GM12878 (cell line): ENCODE measurements around the gene FKBP4. TPM values are rescaled to one million over a fixed set of nuclear protein-coding genes. Genes with fewer than 3 reads are reported as not detected.

ENCODE experiments used
- ATAC-seq: fragments of 200-7000 bp; cut with Tn5 transposase; 3 replicates; pipeline ENCODE4 v1.9.1; 2020; ENCODE audit warnings: mild to moderate bottlenecking, moderate library complexity
- BruUV-seq: library from RNA; stranded (reverse); fragments of 400-500 nt; replicated peaks from 2 replicates; lab custom pipeline; 2021; lab: Mats Ljungman, UMichigan
- CTCF ChIA-PET: fragments of 300-600 bp; sonication (Branson Sonifier 250); formaldehyde crosslinking; extraction: SDS; loops from one replicate; lab custom pipeline; 2021; ENCODE audit warnings: inconsistent platforms; lab: Yijun Ruan, JAX
- POLR2A ChIA-PET: fragments of 350-600 bp; formaldehyde crosslinking; extraction: SDS; loops from one replicate; lab custom pipeline; 2021; ENCODE audit warnings: inconsistent platforms; lab: Charles Lee
- RAD21 ChIA-PET: fragments of 300-600 bp; sonication (Branson Sonifier 250); formaldehyde crosslinking; loops from one replicate; lab custom pipeline; 2023; ENCODE audit warnings: antibody characterized with exemption; ENCODE audit not compliant: unreplicated experiment; lab: Charles Lee
- SMC1A ChIA-PET: fragments of 300-600 bp; sonication (Branson Sonifier 250); formaldehyde crosslinking; loops from one replicate; lab custom pipeline; 2023; ENCODE audit not compliant: unreplicated experiment, uncharacterized antibody; lab: Charles Lee
- DNase-seq: peaks from one replicate; pipeline ENCODE4 v3.0.0-alpha.2; 2011; ENCODE audit warnings: low read depth, low spot score
- FAIRE-seq: peaks from 3 replicates; lab custom pipeline; 2011; peaks lifted over from hg19 to GRCh38; lab: Jason Lieb, UNC
- H2AFZ ChIP-seq: 2 replicates; pipeline ENCODE4 v1.6.0; 2011; ENCODE audit warnings: low read depth, low read length, control low read depth; ENCODE audit not compliant: control insufficient read depth
- H3K27ac ChIP-seq: 2 replicates; pipeline ENCODE4 v1.5.1; 2011; ENCODE audit warnings: control low read depth; ENCODE audit not compliant: control insufficient read depth, insufficient read depth
- H3K27me3 ChIP-seq, 2 experiments: replicated peaks in 1 of 2; 2 replicates each; pipeline versions ENCODE4 v1.6.0 to v1.6.1; 2011; ENCODE audit warnings: low read length in 1 of 2; ENCODE audit not compliant: control insufficient read depth in 2 of 2, insufficient read depth in 2 of 2
- H3K36me3 ChIP-seq, 2 experiments: 2 replicates each; pipeline ENCODE4 v1.5.1; 2011; ENCODE audit warnings: low read length in 1 of 2; ENCODE audit not compliant: control insufficient read depth in 2 of 2, insufficient read depth in 2 of 2
- H3K4me1 ChIP-seq: 2 replicates; pipeline ENCODE4 v1.6.1; 2011; ENCODE audit warnings: mild to moderate bottlenecking, low read length, moderate library complexity, mixed read lengths; ENCODE audit not compliant: control insufficient read depth, insufficient read depth
- H3K4me2 ChIP-seq: 2 replicates; pipeline ENCODE4 v1.6.0; 2011; ENCODE audit warnings: control low read depth; ENCODE audit not compliant: control insufficient read depth, insufficient read depth
- H3K4me3 ChIP-seq: fragments of 200-600 bp; sonication (generic); 2 replicates; pipeline ENCODE4 v1.5.1; 2016
- H3K79me2 ChIP-seq: 2 replicates; pipeline ENCODE4 v1.6.0; 2011; ENCODE audit warnings: low read length; ENCODE audit not compliant: control insufficient read depth, insufficient read depth
- H3K9ac ChIP-seq: 2 replicates; pipeline ENCODE4 v1.8.0; 2011; ENCODE audit warnings: low read length, control low read depth, mixed read lengths; ENCODE audit not compliant: control insufficient read depth, insufficient read depth
- H3K9me3 ChIP-seq: replicated peaks from 3 replicates; pipeline ENCODE4 v1.5.1; 2011; ENCODE audit warnings: mild to moderate bottlenecking, low read length; ENCODE audit not compliant: control insufficient read depth, insufficient read depth
- H4K20me1 ChIP-seq: 2 replicates; pipeline ENCODE4 v1.6.0; 2011; ENCODE audit not compliant: control insufficient read depth, insufficient read depth
- BMI1 ChIP-seq: fragments of 450-650 bp; IDR thresholded peaks from 2 replicates; pipeline ENCODE4 v1.6.1; 2016; ENCODE audit warnings: mild to moderate bottlenecking, moderate library complexity, borderline replicate concordance
- CEBPZ ChIP-seq: fragments of 150-350 bp; IDR thresholded peaks from 2 replicates; pipeline ENCODE4 v1.6.1; 2016; ENCODE audit warnings: low read depth, low read length
- CHD1 ChIP-seq: IDR thresholded peaks from 2 replicates; pipeline ENCODE4 v1.6.1; 2012; ENCODE audit warnings: low read depth, low read length, improper control_type of control experiment
- CREB1 ChIP-seq: IDR thresholded peaks from 2 replicates; pipeline ENCODE4 v1.6.1; 2012; ENCODE audit warnings: low read depth, mild to moderate bottlenecking, inconsistent platforms
- EP300 ChIP-seq, 2 experiments: fragments of 150-350 bp in 1 of 2; IDR thresholded peaks; 2 replicates each; pipeline ENCODE4 v1.6.1; 2011 to 2012; ENCODE audit warnings: low read depth in 2 of 2, low read length in 2 of 2, borderline replicate concordance in 1 of 2, improper control_type of control experiment in 1 of 2, inconsistent platforms in 1 of 2; ENCODE audit not compliant: control insufficient read depth in 1 of 2
- IRF4 ChIP-seq: IDR thresholded peaks from 2 replicates; pipeline ENCODE4 v1.6.1; 2011; ENCODE audit warnings: low read depth, low read length
- NFXL1 ChIP-seq: fragments of 450-650 bp; IDR thresholded peaks from 2 replicates; pipeline ENCODE4 v1.6.1; 2017; ENCODE audit warnings: antibody characterized with exemption, mild to moderate bottlenecking, borderline replicate concordance
- SKIL ChIP-seq: fragments of 450-650 bp; IDR thresholded peaks from 2 replicates; pipeline ENCODE4 v1.6.1; 2017; ENCODE audit warnings: mild to moderate bottlenecking, low read depth, inconsistent platforms; ENCODE audit not compliant: poor library complexity, severe bottlenecking
- SMC3 ChIP-seq: IDR thresholded peaks from 2 replicates; pipeline ENCODE4 v1.6.1; 2011; ENCODE audit warnings: low read length, improper control_type of control experiment, borderline replicate concordance
- WGBS: methylation state at CpG from one replicate; pipeline ENCODE4 v1.1.6; 2016; ENCODE audit warnings: low lambda C conversion rate; ENCODE audit not compliant: insufficient replicate concordance, insufficient coverage; ENCODE audit errors: missing lambda C conversion rate; 5-methylcytosine and 5-hydroxymethylcytosine counted together
- in situ Hi-C: fragments of 300-500 bp; cut with MboI; formaldehyde crosslinking; loops from 9 replicates; pipeline ENCODE4 v1.14.3; 2018; ENCODE audit warnings: mixed read lengths
- intact Hi-C: fragments of 100-400 bp; cut with micrococcal nuclease; formaldehyde crosslinking; loops from one replicate; pipeline ENCODE4 v1.14.2; 2022; ENCODE audit not compliant: unreplicated experiment
- polyA plus RNA-seq, 11 experiments: library from polyadenylated mRNA; depleted of rRNA in 4 of 11; unstranded in 6 of 11; stranded (reverse) in 5 of 11; fragments of >200 nt; fragmentation: Nextera tagmentation in 4 of 11; fragmentation: Illumina TruSeq in 1 of 11; extraction: Ambion mirVana in 4 of 11; extraction: Trizol in 1 of 11; gene quantifications; 1 replicate in 1 of 11; 2 replicates in 10 of 11; pipeline versions ENCODE4 v1.2.1 to v1.2.3, GENCODE V29; 2011 to 2016; ENCODE audit warnings: inconsistent platforms in 2 of 11, missing spikeins in 2 of 11, low read depth in 1 of 11
- total RNA-seq, 4 experiments: library from RNA; depleted of rRNA in 3 of 4; stranded (reverse); fragments of >200 nt in 3 of 4; fragmentation: Illumina TruSeq in 1 of 4; extraction: Trizol in 1 of 4; gene quantifications; 2 replicates each; pipeline versions ENCODE4 v1.2.1 to v1.2.3, GENCODE V29; 2013 to 2021

FKBP4 gene
- total and polyA plus RNA-seq, 10 of the 15 experiments (the other 5 are each of a cell fraction or from before 2014, with no cell fraction given): 8.9 to 90.0 (median 45.4) TPM

GRCh38 chr12:2836574-2836973 lies 41.8 kb downstream of the FKBP4 start:
- in situ Hi-C loops: no loop called here
- RAD21 ChIA-PET: no interaction called here

More at GRCh38 chr12:2836574-2836973, 41.8 kb downstream of the FKBP4 start:
- BruUV-seq: no TSS peak
- ATAC-seq (no peak), DNase-seq (no peak), FAIRE-seq (no peak)
- Histone ChIP-seq H4K20me1 (no peaks in the 10 kb centered on the region), H3K27me3 (no peaks in the 10 kb centered on the region), H3K79me2 (no peaks in the 10 kb centered on the region), H2AFZ (no peak overlapping the region), H3K9me3 (no peaks in the 10 kb centered on the region), H3K36me3 (no peaks in the 10 kb centered on the region; a peak in 1 of 4 replicates), H3K27ac (no peak overlapping the region), H3K4me2 (no peak overlapping the region), H3K4me1 (no peaks in the 10 kb centered on the region), H3K4me3 (no peak overlapping the region), H3K9ac (no peak overlapping the region)
- no peak for TF ChIP-seq BMI1
- TF ChIP-seq IRF4: no peak
- no peak for TF ChIP-seq SMC3
- no peak for TF ChIP-seq CHD1
- TF ChIP-seq CREB1: no peak
- TF ChIP-seq EP300 (IDR thresholded peaks at IDR 0.05; ENCODE audit: borderline replicate concordance in 1 of 2, control insufficient read depth in 1 of 2, low read depth in 2 of 2, low read length in 2 of 2): no peak
- no peak for TF ChIP-seq SKIL
- TF ChIP-seq NFXL1: no peak
- TF ChIP-seq CEBPZ: no peak
- SMC1A ChIA-PET: no interaction called here
- whole genome bisulfite sequencing: 90% methylated on average over 8 of the region's 8 CpGs
- CTCF ChIA-PET: no interaction called here
- POLR2A ChIA-PET: no interaction called here
- intact Hi-C loops: no loop called here
